Kidney epithelial cell (primary cell): ENCODE data around the gene RAB7A. TPM values are rescaled to one million over a fixed set of nuclear protein-coding genes. Genes with fewer than 3 reads are reported as not detected.

Experiments used
- DNase-seq: peaks from one replicate; pipeline ENCODE4 v3.0.0-alpha.2; 2010; ENCODE audit warnings: low read depth
- H3K27me3 ChIP-seq: 2 replicates; pipeline ENCODE4 v1.6.0; 2011; ENCODE audit warnings: low read length; ENCODE audit not compliant: control insufficient read depth, insufficient read depth
- H3K36me3 ChIP-seq: 2 replicates; pipeline ENCODE4 v1.5.1; 2011; ENCODE audit warnings: low read length; ENCODE audit not compliant: control insufficient read depth, insufficient read depth
- H3K4me3 ChIP-seq: 2 replicates; pipeline ENCODE4 v1.5.1; 2011; ENCODE audit warnings: low read depth, mild to moderate bottlenecking, control low read depth, low read length
- total RNA-seq: library from RNA; depleted of rRNA; stranded (reverse); fragments of >200 nt; gene quantifications from 2 replicates; pipeline ENCODE4 v1.2.3, GENCODE V29; 2015
- TF ChIP-seq, protein P1 (sequence below): IDR thresholded peaks from 2 replicates; pipeline ENCODE4 v1.5.1; 2011; ENCODE audit warnings: mild to moderate bottlenecking, moderate library complexity, low read length, control low read depth, inconsistent platforms; ENCODE audit not compliant: insufficient read depth, poor library complexity, severe bottlenecking

The RAB7A gene
- total RNA-seq, 1 donor from 2014 or later: 114 TPM

DNA sequence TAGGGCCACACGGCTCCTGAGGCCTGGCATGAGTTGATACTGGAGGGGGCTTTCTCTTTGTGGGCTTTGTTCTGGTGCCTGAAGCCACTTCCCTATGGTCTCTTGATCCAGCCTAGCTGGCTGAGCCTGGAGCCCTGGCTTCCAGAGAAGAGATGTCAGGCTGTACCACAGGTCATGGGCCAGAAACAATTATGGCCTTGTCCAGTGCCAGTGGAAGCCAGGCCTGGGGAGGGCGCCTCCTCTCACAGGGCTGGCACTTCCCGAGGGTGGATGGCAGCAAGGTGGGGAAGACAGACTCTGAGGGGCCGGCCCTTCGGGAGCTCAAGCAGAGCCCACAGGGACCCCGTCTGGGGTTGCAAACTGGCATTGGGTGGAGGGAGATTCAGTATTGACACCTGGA lies 118.5 kb downstream of the RAB7A start:
- TF ChIP-seq, protein P1, sequence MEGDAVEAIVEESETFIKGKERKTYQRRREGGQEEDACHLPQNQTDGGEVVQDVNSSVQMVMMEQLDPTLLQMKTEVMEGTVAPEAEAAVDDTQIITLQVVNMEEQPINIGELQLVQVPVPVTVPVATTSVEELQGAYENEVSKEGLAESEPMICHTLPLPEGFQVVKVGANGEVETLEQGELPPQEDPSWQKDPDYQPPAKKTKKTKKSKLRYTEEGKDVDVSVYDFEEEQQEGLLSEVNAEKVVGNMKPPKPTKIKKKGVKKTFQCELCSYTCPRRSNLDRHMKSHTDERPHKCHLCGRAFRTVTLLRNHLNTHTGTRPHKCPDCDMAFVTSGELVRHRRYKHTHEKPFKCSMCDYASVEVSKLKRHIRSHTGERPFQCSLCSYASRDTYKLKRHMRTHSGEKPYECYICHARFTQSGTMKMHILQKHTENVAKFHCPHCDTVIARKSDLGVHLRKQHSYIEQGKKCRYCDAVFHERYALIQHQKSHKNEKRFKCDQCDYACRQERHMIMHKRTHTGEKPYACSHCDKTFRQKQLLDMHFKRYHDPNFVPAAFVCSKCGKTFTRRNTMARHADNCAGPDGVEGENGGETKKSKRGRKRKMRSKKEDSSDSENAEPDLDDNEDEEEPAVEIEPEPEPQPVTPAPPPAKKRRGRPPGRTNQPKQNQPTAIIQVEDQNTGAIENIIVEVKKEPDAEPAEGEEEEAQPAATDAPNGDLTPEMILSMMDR: no peak
- Histone ChIP-seq H3K4me3 (no peak overlapping the region), H3K27me3 (no peaks in the 10 kb centered on the region), H3K36me3 (no peaks in the 10 kb centered on the region)
- DNase-seq: no peak

DNA sequence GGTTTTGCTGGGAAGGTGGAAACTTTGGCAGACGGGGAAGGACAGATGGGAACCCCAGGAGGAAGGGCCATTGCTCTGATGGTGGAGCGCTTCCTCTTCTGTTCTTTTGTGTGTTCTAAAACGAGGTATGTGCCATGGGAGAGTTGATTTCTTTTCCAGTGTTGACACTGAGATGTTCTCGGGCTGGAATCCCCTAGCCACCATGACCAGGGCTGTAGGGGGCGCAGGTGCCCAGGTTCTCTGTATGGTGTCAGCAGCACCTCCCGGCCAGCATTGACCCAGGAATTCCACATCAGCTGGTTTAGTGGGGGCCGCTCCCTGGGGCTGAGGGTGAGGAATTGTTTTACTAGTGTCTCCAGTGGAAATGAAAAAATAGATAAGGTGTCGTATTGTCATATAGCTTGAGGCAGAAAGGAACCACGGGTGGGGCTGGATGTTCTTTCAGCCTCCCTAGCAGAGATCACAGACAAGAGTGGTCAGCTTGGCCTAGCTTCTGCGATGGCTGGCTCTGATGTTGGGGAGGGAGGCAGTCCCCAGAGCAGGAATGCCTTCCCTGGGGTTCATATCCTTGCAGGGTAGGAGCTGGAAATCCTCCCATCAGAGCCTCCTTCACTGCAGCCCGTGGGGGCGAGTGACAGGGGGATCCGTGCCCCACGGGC lies 119.3 kb downstream of the RAB7A start:
- no peak for DNase-seq
- TF ChIP-seq, protein P1: peak; percentile 48
- H3K27me3 ChIP-seq: no peaks in the 10 kb centered on the region
- H3K36me3 ChIP-seq: no peaks in the 10 kb centered on the region
- peak overlapping the region; percentile 30 for H3K4me3 ChIP-seq

DNA sequence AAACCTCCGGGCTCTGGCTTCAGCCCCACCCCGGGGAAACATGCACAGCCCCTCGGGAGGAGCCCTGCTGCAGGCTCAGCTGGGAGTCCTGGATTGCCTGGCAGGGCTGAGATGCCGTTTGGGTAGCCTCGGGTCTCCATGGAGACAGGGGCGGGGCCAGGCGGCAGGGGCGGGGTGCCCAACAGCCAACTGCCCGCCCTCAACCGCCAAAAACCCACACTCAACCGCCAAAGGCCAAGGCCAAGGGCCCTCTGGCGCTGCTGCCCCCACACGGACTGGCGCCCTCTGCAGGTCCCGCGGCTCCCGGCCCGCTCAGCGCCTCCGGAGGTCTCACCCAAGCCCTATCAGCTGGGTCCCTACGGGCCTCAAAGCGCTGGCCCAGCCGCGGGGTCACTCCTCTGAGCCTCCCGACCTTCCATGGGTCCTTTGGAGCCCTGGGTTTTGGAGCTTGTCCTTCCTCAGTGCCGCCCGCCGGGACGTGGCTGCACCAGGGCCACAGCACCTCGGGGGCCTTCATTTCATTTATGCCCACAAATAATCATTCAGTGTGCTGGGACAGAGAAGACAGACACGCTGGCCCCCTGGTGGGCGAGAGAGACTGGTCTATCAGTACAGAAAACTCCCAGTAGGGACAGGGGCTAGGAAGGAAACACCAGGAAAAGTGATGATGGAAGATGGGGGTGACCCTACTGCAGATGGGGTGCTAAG lies 119.9 kb downstream of the RAB7A start:
- TF ChIP-seq, protein P1: peak; percentile 49
- H3K4me3 ChIP-seq: peak overlapping the region; percentile 30
- peak; percentile 9 for DNase-seq

DNA sequence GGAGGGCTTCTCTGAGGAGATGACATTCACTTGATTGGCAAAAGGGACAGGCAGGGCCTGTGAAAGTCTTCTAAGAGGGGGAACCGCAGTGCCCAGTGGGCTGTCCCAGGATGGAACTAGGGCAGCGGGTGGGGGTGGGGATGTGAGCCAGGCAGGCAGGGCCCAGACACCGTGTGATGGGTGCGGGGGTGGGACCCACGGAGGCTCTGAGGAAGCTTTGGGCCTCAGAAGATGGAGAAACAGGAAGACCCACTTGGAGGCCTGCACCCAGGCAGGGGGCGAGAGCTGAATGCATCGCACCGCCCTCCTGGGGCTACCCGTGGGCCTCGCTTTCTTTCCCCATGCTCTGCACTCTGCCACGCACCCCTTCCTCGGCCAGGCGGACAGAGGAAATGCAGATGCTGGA lies 120.5 kb downstream of the RAB7A start:
- TF ChIP-seq, protein P1: no peak
- H3K4me3 ChIP-seq: no peak overlapping the region
- DNase-seq: no peak
- H3K27me3 ChIP-seq: no peaks in the 10 kb centered on the region
- H3K36me3 ChIP-seq: no peaks in the 10 kb centered on the region

More for the DNA sequence above, 119.9 kb downstream of the RAB7A start:
- H3K27me3 ChIP-seq: no peaks in the 10 kb centered on the region
- no peaks in the 10 kb centered on the region for H3K36me3 ChIP-seq

DNA sequence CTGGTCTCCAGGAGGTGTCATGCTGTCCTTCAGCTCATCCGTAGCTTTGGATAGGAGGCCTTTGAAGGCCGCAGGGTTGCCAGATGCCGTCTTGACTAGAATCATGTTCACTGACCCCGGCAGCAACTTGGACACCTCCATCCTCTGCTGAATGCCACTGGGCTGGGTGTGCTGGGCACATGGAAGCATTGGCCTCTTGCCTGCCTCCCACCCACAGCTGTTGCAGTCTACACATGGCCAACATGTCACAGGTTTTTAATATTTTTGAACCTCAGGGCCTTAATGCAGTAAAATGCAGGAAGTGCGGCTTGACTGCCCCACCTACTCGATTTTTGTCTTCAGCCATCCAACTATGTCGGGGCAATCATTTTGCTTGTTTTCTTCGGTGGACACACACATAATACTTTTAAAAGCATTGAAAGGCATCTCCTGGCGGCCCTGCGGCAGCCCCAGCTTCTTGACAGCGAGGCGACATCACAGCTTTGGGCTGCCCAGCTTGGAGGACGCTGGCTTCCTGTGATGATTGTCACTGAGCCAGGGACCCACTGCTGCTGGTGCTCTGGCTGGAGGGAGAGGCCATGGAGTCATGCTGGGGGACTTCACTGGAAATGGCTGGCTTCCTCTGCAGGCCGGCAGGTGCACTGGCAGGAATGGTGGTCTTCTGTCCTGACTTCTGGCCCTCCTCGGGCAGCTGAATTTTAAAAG lies 121.8 kb downstream of the RAB7A start:
- no peak for DNase-seq
- H3K27me3 ChIP-seq: no peaks in the 10 kb centered on the region
- H3K36me3 ChIP-seq: no peaks in the 10 kb centered on the region
- no peak overlapping the region for H3K4me3 ChIP-seq
- TF ChIP-seq, protein P1: no peak
